HS-27A (cell line): Measurements from ENCODE around the gene NDUFC1.
"Not testable (repeated sequence)": the region's sequence is repeated elsewhere in the genome, so short reads cannot be mapped to it uniquely, and the experiment has no call there.

Source experiments
- DNase-seq: peaks from one replicate; pipeline ENCODE4 v3.0.0-alpha.2; 2012; ENCODE audit warnings: low read depth, missing footprints

The NDUFC1 gene

GRCh38 chr4:139301821-139302611 lies at the start of gene NDUFC1:
NDUFC1 (minus strand) TSS chr4:139302477; CDS start chr4:139295798, 6,679 bp downstream.
- peak; percentile 42 for DNase-seq

- DNase-seq, result no peak
Measured at GRCh38 chr4:139337612-139338011, 35.3 kb upstream of the NDUFC1 start.

GRCh38 chr4:139333046-139333445 lies 30.8 kb upstream of the NDUFC1 start:
- DNase-seq, result no peak

- DNase-seq, result no peak
Measured at GRCh38 chr4:139331185-139331584, 28.9 kb upstream of the NDUFC1 start.

- DNase-seq, result no peak
Measured at GRCh38 chr4:139330283-139330682, 28.0 kb upstream of the NDUFC1 start.

GRCh38 chr4:139329665-139330200 lies 27.5 kb upstream of the NDUFC1 start:
- DNase-seq, result no peak

- no peak for DNase-seq
Measured at GRCh38 chr4:139324620-139325019, 22.3 kb upstream of the NDUFC1 start.

- DNase-seq, result not testable (repeated sequence)
Measured at GRCh38 chr4:139322541-139322940, 20.3 kb upstream of the NDUFC1 start.

GRCh38 chr4:139322070-139322469 lies 19.8 kb upstream of the NDUFC1 start:
- DNase-seq, result not testable (repeated sequence)

GRCh38 chr4:139319571-139319970 lies 17.3 kb upstream of the NDUFC1 start:
- DNase-seq, result no peak

GRCh38 chr4:139317635-139318034 lies 15.4 kb upstream of the NDUFC1 start:
- no peak for DNase-seq

GRCh38 chr4:139316733-139317132 lies 14.5 kb upstream of the NDUFC1 start:
- no peak for DNase-seq

GRCh38 chr4:139315221-139315675 lies 13.0 kb upstream of the NDUFC1 start:
- no peak for DNase-seq

GRCh38 chr4:139314047-139314800 lies 11.9 kb upstream of the NDUFC1 start:
- DNase-seq, result no peak

GRCh38 chr4:139313414-139313813 lies 11.1 kb upstream of the NDUFC1 start:
- not testable (repeated sequence) for DNase-seq

- no peak for DNase-seq
Measured at GRCh38 chr4:139312552-139313332, 10.5 kb upstream of the NDUFC1 start.

- DNase-seq, result no peak
Measured at GRCh38 chr4:139311909-139312308, 9.6 kb upstream of the NDUFC1 start.

GRCh38 chr4:139304920-139305319 lies 2.6 kb upstream of the NDUFC1 start:
- DNase-seq, result no peak

- peak; percentile 98 for DNase-seq
Measured at GRCh38 chr4:139301113-139301820, 1.0 kb downstream of the NDUFC1 start, which contains the start of gene NAA15. NAA15 (plus strand) TSS chr4:139301505; CDS start chr4:139301778, 273 bp downstream.

GRCh38 chr4:139300431-139301112 lies 1.7 kb downstream of the NDUFC1 start:
- DNase-seq, result peak; percentile 64

- no peak for DNase-seq
Measured at GRCh38 chr4:139299536-139299935, 2.7 kb downstream of the NDUFC1 start.
